Rectal smooth muscle tissue (tissue), 1 donor: ENCODE data around the gene SLC38A6.

Experiments used
- H3K27ac ChIP-seq: one replicate; pipeline ENCODE4 v1.7.0; 2013; ENCODE audit warnings: low read depth, low read length, inconsistent platforms
- H3K27me3 ChIP-seq: one replicate; pipeline ENCODE4 v1.7.0; 2013; ENCODE audit warnings: low read length; ENCODE audit not compliant: control insufficient read depth, insufficient read depth
- H3K36me3 ChIP-seq: one replicate; pipeline ENCODE4 v1.7.0; 2013; ENCODE audit warnings: low read length; ENCODE audit not compliant: control insufficient read depth, insufficient read depth
- H3K4me1 ChIP-seq: one replicate; pipeline ENCODE4 v1.7.0; 2013; ENCODE audit warnings: low read length; ENCODE audit not compliant: control insufficient read depth, insufficient read depth
- H3K4me3 ChIP-seq: one replicate; pipeline ENCODE4 v1.7.0; 2013; ENCODE audit warnings: low read length
- H3K9ac ChIP-seq: one replicate; pipeline ENCODE4 v1.7.0; 2013; ENCODE audit warnings: low read length

The SLC38A6 gene

DNA sequence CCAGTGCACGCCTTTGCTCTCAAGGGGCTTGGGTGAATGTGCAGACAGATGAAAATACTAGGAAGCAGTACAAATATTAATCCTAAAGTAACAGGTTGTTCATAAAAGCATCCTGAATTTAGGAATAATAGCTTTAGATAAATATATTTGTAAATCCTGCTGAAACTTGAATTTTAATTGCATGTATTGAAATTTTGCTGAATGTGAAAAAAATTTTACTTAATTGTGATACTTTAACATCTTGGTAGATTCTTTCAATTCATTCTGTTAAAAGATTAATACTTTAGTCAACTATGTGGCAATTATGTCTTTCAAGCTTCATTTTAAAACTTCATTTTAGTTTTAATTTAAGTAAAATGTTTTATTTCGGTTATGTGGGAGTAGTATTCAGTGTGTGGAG lies 5.5 kb downstream of the SLC38A6 start:
- peaks cover 9% of the 10 kb centered on the region for H3K36me3 ChIP-seq
- H3K27ac ChIP-seq, result no peak overlapping the region
- H3K27me3 ChIP-seq, result no peaks in the 10 kb centered on the region
- no peak overlapping the region for H3K4me3 ChIP-seq
- H3K9ac ChIP-seq, result no peak overlapping the region
- H3K4me1 ChIP-seq, result peaks cover 4% of the 10 kb centered on the region

DNA sequence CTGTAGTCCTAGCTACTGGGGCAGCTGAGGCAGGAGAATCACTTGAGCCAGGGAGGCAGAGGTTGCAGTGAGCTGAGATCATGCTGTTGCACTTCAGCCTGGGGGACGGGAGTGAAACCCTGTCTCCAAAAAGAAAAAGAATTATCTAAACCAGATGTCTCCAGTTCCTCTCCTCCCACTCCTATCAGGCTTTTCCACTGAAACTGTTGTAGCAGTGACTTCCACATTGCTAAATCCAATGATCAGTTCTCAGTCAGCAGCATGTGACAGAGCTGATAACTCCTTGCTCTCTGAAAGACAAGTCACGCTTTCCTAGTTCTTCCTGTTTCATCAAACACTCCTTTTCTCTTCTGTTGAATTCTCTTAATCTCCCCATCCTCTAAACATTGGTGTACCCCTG lies 8.6 kb downstream of the SLC38A6 start:
- Histone ChIP-seq H3K4me1 (no peaks in the 10 kb centered on the region), H3K27ac (no peak overlapping the region), H3K36me3 (peaks cover 9% of the 10 kb centered on the region), H3K4me3 (no peak overlapping the region), H3K9ac (no peak overlapping the region), H3K27me3 (no peaks in the 10 kb centered on the region)

DNA sequence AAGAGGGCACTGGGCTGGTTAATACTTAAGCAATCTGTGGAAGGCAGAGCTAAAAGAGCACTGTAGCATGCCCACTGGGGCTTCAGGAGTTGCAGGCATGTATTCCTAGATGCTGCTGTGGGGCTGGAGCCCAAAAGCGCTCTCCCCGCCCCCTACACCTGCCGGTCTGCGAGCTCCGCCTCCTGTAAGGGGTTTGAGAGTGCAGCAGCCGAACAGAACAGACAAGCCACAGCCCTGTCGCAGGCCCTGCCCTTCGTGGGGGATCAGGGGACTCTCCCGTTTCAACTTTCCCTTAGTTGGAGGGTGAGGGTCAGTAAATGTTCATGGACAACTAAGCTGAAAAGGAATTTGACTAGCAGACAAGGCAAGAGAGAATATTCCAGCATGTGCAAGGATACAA lies 17.6 kb downstream of the SLC38A6 start:
- Histone ChIP-seq H3K27me3 (no peaks in the 10 kb centered on the region), H3K4me3 (no peak overlapping the region), H3K36me3 (no peaks in the 10 kb centered on the region), H3K27ac (no peak overlapping the region), H3K9ac (no peak overlapping the region), H3K4me1 (no peaks in the 10 kb centered on the region)

DNA sequence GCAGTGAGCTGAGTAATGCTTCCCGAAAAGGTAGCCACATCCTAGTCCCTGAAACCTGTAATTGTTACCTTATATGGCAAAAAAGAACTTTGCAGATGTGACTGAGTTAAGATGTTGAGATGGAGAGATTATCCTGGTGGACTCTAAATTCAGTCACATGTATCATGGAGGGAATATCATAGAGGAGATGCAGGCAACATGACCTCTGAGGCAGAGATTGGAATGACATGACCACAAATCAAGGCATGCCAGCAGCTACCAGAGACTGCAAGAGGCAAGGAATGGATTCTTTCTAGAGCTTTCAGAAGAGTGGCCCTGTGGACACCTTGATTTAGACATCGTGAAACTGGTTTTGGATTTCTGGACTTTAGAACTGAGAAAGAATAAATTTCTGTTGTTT lies 18.5 kb downstream of the SLC38A6 start:
- no peaks in the 10 kb centered on the region for H3K36me3 ChIP-seq
- no peaks in the 10 kb centered on the region for H3K27me3 ChIP-seq
- no peaks in the 10 kb centered on the region for H3K4me1 ChIP-seq
- H3K4me3 ChIP-seq, result no peak overlapping the region
- no peak overlapping the region for H3K9ac ChIP-seq
- no peak overlapping the region for H3K27ac ChIP-seq

DNA sequence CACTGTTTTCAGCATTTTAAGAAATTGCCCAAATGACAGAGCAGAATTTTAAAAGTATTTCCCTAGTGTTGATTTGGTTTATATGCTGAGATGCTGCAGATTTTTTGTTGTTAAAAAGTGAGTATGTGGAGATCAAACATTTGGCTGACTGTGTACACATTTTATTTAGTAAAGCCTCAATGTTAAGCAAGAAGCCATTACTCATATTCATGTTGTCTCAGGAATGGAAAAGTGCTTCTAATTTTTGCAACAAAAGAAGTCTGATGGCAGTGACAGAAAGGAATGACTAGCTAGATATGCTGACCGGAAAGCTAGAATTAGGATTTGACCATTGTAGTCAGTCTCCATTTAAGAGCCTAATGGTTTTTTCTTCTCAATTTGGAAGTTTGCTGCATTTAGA lies 22.5 kb downstream of the SLC38A6 start:
- Histone ChIP-seq H3K27ac (no peak overlapping the region), H3K4me3 (no peak overlapping the region), H3K36me3 (no peaks in the 10 kb centered on the region), H3K27me3 (no peaks in the 10 kb centered on the region), H3K9ac (no peak overlapping the region), H3K4me1 (no peaks in the 10 kb centered on the region)

DNA sequence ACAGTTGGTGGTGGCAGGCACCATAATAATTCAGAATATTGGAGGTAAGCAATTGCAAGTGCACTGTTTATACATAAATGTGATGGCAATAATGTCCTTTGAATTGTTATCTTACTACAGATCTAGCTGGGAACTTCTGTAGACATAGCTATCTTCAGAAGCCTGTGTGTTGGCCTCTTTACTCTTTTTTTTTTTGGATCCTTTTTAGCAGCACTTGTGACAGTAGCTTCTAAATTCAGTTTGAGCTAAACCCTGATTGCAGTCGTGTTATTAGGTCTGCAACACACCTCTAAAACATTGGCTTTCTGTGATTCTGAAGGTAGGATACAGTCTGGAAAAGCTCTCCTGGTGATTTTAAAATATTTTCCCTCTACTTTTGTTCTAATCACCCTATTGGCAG lies 38.5 kb downstream of the SLC38A6 start:
- Histone ChIP-seq H3K27me3 (no peaks in the 10 kb centered on the region), H3K36me3 (no peaks in the 10 kb centered on the region), H3K27ac (no peak overlapping the region), H3K4me3 (no peak overlapping the region), H3K9ac (no peak overlapping the region), H3K4me1 (no peaks in the 10 kb centered on the region)

DNA sequence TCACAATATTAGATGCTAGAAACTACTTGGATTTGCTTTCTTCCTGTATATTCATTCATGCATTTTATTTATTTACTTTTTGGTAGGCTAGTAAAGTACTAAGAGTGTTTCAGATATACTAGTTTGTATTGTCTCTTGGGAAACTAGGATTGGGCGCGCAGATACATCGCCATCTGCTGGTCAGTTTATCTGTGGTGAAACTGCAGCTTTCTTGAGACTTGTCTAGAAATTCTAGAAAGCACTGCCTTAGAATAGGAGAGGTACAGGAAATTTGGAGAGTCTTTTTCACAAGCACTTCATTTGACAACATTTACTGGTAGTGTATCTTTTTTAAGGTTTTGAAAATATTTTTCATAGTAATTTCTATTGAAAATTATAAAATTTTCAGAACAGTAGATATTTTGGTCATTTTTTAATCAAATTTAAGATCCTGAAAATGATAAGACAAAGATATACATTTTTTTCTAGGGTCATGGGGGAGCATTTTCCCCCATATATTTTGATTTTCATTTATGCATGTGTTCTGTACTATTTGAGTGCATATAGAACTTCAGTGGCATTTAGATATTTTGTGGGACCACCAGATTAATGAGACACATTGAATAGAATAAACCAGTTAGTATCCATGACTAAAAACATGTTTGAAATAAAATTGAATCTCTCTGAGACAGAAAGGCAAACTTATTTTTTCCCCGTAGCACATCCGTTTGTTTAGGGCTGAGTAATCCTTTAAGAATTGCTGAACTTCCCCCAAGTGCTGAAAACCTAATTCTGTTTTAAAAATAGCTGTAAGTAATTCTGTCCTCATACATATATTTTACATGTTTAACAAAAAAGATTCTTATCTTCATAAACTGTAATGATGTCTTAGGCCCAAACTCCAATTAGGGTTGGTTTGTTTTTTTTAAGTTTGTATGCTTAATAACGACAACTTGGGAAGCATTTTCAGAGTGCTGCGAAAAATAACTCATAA lies 44.5 kb downstream of the SLC38A6 start:
- no peaks in the 10 kb centered on the region for H3K36me3 ChIP-seq
- H3K27me3 ChIP-seq, result no peaks in the 10 kb centered on the region
- no peaks in the 10 kb centered on the region for H3K4me1 ChIP-seq
- no peak overlapping the region for H3K9ac ChIP-seq
- no peak overlapping the region for H3K27ac ChIP-seq
- H3K4me3 ChIP-seq, result no peak overlapping the region

DNA sequence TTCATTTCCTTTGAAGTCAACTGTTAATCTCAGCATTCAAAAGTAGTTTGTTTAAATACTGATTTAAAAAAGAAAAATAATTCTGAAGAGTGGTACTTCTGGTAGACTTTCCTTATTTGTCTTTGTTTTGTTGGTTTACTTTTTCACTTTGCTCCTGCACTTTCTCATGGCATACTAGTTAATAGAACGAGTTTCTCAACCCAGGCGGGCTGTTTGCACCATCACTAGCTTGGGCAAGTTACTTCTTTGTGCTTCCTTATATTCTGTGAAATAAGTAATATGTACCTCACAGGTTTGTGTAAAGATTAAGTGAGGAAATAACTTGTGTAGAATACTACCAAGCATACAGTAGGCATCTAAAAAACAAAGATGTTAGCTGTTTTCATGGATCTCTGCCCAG lies 45.5 kb downstream of the SLC38A6 start:
- Histone ChIP-seq H3K9ac (no peak overlapping the region), H3K27ac (no peak overlapping the region), H3K27me3 (no peaks in the 10 kb centered on the region), H3K4me1 (no peaks in the 10 kb centered on the region), H3K36me3 (no peaks in the 10 kb centered on the region), H3K4me3 (no peak overlapping the region)

DNA sequence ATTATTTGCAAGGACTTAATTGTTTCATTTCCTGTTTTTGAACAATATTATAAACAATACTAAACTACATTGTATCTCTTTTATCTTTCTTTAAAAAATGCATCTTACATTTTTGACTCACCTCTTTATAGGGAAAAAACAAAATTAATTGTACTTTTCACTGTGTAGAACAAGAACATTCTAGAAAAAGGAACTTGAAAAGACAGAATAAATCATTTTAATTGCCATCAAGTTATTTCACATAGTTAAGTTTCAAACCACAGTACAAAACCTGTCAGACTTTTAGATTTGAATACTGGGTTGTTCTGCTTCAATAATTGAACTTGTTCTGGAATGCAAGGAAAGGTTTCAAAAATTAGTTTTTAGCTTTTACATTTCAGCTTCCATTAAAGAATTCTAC lies 50.0 kb downstream of the SLC38A6 start:
- H3K36me3 ChIP-seq, result no peaks in the 10 kb centered on the region
- no peak overlapping the region for H3K27ac ChIP-seq
- no peaks in the 10 kb centered on the region for H3K4me1 ChIP-seq
- no peak overlapping the region for H3K4me3 ChIP-seq
- H3K27me3 ChIP-seq, result no peaks in the 10 kb centered on the region
- H3K9ac ChIP-seq, result no peak overlapping the region

DNA sequence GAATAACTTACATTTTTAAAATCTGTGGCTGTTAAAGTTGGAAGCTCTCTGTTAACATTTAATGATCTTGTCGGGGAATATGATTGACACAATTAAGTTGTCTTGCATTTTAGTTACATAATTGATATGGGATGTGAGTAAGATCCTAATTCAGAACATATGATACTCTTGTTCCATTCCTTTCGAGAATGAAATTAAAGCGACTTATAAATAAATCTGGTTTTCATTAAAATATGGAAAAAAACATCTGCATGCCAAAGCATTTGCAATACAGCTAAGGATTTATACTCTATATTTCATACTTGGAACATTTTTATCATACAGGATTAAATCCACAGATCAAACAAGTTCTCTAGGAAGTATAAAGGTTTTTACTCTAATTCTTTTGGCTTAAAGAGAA lies 52.0 kb downstream of the SLC38A6 start:
- Histone ChIP-seq H3K27me3 (no peaks in the 10 kb centered on the region), H3K4me1 (no peaks in the 10 kb centered on the region)

DNA sequence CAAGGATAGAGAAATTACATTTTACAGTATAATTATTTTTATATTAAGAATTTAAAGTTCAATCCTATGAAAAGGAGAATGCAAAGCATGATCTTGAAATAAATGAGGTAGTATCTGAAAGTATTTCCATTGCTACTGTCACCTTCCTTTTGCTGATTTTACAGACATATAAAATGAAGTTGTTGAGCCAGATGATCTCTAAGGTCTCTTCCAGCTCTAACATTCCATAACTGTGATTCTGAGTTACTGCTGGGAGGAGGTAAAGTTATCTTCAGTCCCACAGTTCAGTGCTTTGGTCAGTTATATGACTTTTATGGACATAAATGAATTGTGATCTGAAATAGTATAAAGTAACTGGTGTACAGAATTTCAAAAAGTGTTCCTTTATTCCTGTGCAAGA lies 52.8 kb downstream of the SLC38A6 start:
- H3K36me3 ChIP-seq, result no peaks in the 10 kb centered on the region
- H3K4me1 ChIP-seq, result no peaks in the 10 kb centered on the region
- H3K27ac ChIP-seq, result no peak overlapping the region
- H3K27me3 ChIP-seq, result no peaks in the 10 kb centered on the region
- no peak overlapping the region for H3K9ac ChIP-seq
- H3K4me3 ChIP-seq, result no peak overlapping the region

More for the DNA sequence above, 52.0 kb downstream of the SLC38A6 start:
- Histone ChIP-seq H3K9ac (no peak overlapping the region), H3K4me3 (no peak overlapping the region), H3K27ac (no peak overlapping the region), H3K36me3 (no peaks in the 10 kb centered on the region)

DNA sequence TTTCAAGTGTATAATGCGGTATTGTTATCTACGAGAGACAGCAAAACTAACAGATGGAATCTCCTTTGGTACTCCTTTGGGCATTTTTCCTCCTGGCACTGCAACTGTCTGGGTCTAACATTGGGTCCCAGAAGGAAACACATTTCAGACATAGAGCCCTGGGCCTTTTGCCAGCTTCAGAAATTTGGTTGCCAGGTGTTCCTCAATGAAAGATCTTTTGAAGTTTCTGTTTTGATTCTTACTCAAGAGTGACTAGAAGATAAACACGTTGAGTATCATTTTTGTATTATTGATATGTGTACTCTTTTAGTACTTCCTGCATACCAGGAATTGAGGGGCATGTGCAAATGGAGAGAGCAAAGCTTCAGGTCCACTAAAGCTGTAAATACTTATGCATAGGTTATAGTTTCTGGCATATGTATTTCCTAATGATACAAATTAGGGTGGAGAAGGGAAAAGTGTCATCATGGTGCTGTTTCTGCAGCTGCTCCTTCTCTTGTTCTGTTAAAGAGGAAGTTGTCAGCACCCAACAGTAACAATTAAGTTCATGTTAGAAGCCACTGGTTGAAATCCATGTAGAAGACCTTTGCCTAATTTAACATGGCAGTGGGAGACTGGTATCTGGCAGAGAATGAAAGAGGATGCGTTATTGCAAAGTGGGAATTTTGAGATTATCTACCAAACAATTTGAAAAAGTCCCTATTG lies 53.5 kb downstream of the SLC38A6 start:
- H3K36me3 ChIP-seq, result no peaks in the 10 kb centered on the region
- H3K27ac ChIP-seq, result no peak overlapping the region
- no peak overlapping the region for H3K4me3 ChIP-seq

More for the DNA sequence above, 53.5 kb downstream of the SLC38A6 start:
- Histone ChIP-seq H3K4me1 (no peaks in the 10 kb centered on the region), H3K27me3 (no peaks in the 10 kb centered on the region), H3K9ac (no peak overlapping the region)
